GM23248 (cell line): ENCODE data around the gene PTPRD. TPM values are rescaled to one million over a fixed set of nuclear protein-coding genes. Genes with fewer than 3 reads are reported as not detected.

Source experiments
- DNase-seq: peaks from one replicate; pipeline ENCODE4 v3.0.0-alpha.2; 2015
- H2AFZ ChIP-seq: fragments of 200-600 bp; sonication (generic); 2 replicates; pipeline ENCODE4 v1.6.1; 2016; ENCODE audit warnings: antibody characterized with exemption
- H3F3A ChIP-seq: fragments of 200-600 bp; sonication (generic); 2 replicates; pipeline ENCODE4 v1.6.1; 2016; ENCODE audit warnings: mild to moderate bottlenecking, antibody characterized with exemption, mixed run types; ENCODE audit not compliant: insufficient read depth
- H3K27ac ChIP-seq: fragments of 200-600 bp; sonication (generic); 2 replicates; pipeline ENCODE4 v1.5.1; 2016; ENCODE audit warnings: mild to moderate bottlenecking
- H3K27me3 ChIP-seq: fragments of 200-600 bp; sonication (generic); replicated peaks from 2 replicates; pipeline ENCODE4 v1.6.1; 2016; ENCODE audit warnings: mild to moderate bottlenecking; ENCODE audit not compliant: insufficient read depth
- H3K36me3 ChIP-seq: fragments of 200-600 bp; sonication (generic); 2 replicates; pipeline ENCODE4 v1.6.1; 2016; ENCODE audit warnings: low read depth, mild to moderate bottlenecking
- H3K4me1 ChIP-seq: fragments of 200-600 bp; sonication (generic); 2 replicates; pipeline ENCODE4 v1.6.1; 2016; ENCODE audit warnings: mild to moderate bottlenecking; ENCODE audit not compliant: insufficient read depth
- H3K4me2 ChIP-seq: fragments of 200-600 bp; sonication (generic); one replicate; pipeline ENCODE4 v1.6.1; 2016; ENCODE audit warnings: mild to moderate bottlenecking; ENCODE audit not compliant: unreplicated experiment
- H3K4me3 ChIP-seq: fragments of 200-600 bp; sonication (generic); 2 replicates; pipeline ENCODE4 v1.5.1; 2016; ENCODE audit warnings: mild to moderate bottlenecking
- H3K79me2 ChIP-seq: fragments of 200-600 bp; sonication (generic); 2 replicates; pipeline ENCODE4 v1.6.1; 2016; ENCODE audit warnings: mild to moderate bottlenecking; ENCODE audit not compliant: insufficient read depth
- H3K9ac ChIP-seq: fragments of 200-600 bp; sonication (generic); 2 replicates; pipeline ENCODE4 v1.6.1; 2016; ENCODE audit warnings: mild to moderate bottlenecking
- H3K9me2 ChIP-seq: fragments of 200-600 bp; sonication (generic); 2 replicates; pipeline ENCODE4 v1.6.1; 2016; ENCODE audit warnings: mixed run types, mild to moderate bottlenecking, moderate library complexity; ENCODE audit not compliant: insufficient read depth
- H3K9me3 ChIP-seq: fragments of 200-600 bp; sonication (generic); one replicate; pipeline ENCODE4 v1.6.1; 2017; ENCODE audit warnings: low read depth
- H4K20me1 ChIP-seq: fragments of 200-600 bp; sonication (generic); 2 replicates; pipeline ENCODE4 v1.6.0; 2016; ENCODE audit not compliant: insufficient read depth
- EZH2 ChIP-seq: fragments of 200-600 bp; sonication (generic); IDR thresholded peaks from 2 replicates; pipeline ENCODE4 v1.6.1; 2018; ENCODE audit warnings: antibody characterized with exemption, mild to moderate bottlenecking; ENCODE audit not compliant: insufficient read depth, poor library complexity, severe bottlenecking
- EZH2phosphoT487 ChIP-seq: fragments of 200-600 bp; sonication (generic); IDR thresholded peaks from 2 replicates; pipeline ENCODE4 v1.6.1; 2018; ENCODE audit warnings: antibody characterized with exemption, moderate library complexity, mild to moderate bottlenecking, low read depth; ENCODE audit not compliant: insufficient read depth
- WGBS, 2 experiments: methylation state at CpG; one replicate each; pipeline ENCODE4 v1.1.6; 2015 to 2017; ENCODE audit warnings: low lambda C conversion rate in 2 of 2, low coverage in 1 of 2; ENCODE audit errors: missing lambda C conversion rate in 2 of 2; 5-methylcytosine and 5-hydroxymethylcytosine counted together
- in situ Hi-C: fragments of 300-500 bp; cut with MboI; formaldehyde crosslinking; loops from 2 replicates; pipeline ENCODE4 v1.15.0; 2020
- polyA plus RNA-seq: library from polyadenylated mRNA; unstranded; fragments of >200 nt; fragmentation: Nextera tagmentation; extraction: Ambion mirVana; gene quantifications from 2 replicates; pipeline ENCODE4 v1.2.1, GENCODE V29; 2016
- total RNA-seq: library from RNA; depleted of rRNA; stranded (reverse); fragments of >200 nt; shearing (Covaris generic); gene quantifications from 2 replicates; pipeline ENCODE4 v1.2.3, GENCODE V29; 2014

Gene PTPRD
- total and polyA plus RNA-seq, 2 experiments from 2014 or later: 0.05 TPM; not detected in 1

- 3 to 5% methylated on average over 3 of the region's 3 CpGs for WGBS, 2 experiments
- Histone ChIP-seq H3K4me1 (no peaks in the 10 kb centered on the region), H4K20me1 (no peaks in the 10 kb centered on the region), H3K27ac (no peak overlapping the region), H3K9me3 (no peaks in the 10 kb centered on the region), H3K27me3 (no peaks in the 10 kb centered on the region), H3F3A (no peaks in the 10 kb centered on the region), H3K4me3 (no peak overlapping the region), H3K9me2 (no peaks in the 10 kb centered on the region), H2AFZ (no peak overlapping the region), H3K79me2 (no peaks in the 10 kb centered on the region), H3K36me3 (no peaks in the 10 kb centered on the region), H3K9ac (no peak overlapping the region), H3K4me2 (no peak overlapping the region)
- no peak for DNase-seq
- TF ChIP-seq EZH2 (no peak), EZH2phosphoT487 (no peak)
- in situ Hi-C loops: no loop called here
Observed at GRCh38 chr9:8366161-8366926, 2246.5 kb downstream of the PTPRD start.

- H3K9me2 ChIP-seq: no peaks in the 10 kb centered on the region
- no peaks in the 10 kb centered on the region for H3K4me1 ChIP-seq
- no peaks in the 10 kb centered on the region for H3K9me3 ChIP-seq
- no peak for DNase-seq
- no peaks in the 10 kb centered on the region for H3F3A ChIP-seq
- no peak overlapping the region for H3K4me3 ChIP-seq
- no peak overlapping the region for H3K4me2 ChIP-seq
- no peak overlapping the region for H3K9ac ChIP-seq
- 15 to 23% methylated on average over 4 of the region's 4 CpGs for WGBS, 2 experiments
- no peaks in the 10 kb centered on the region for H3K27me3 ChIP-seq
- TF ChIP-seq EZH2phosphoT487 (no peak), EZH2 (no peak)
- no peak overlapping the region for H2AFZ ChIP-seq
- H3K27ac ChIP-seq: no peak overlapping the region
- no peaks in the 10 kb centered on the region for H4K20me1 ChIP-seq
- in situ Hi-C loops: no loop called here
- no peaks in the 10 kb centered on the region for H3K36me3 ChIP-seq
- H3K79me2 ChIP-seq: no peaks in the 10 kb centered on the region
Observed at GRCh38 chr9:8365466-8366160, 2247.2 kb downstream of the PTPRD start.

- Histone ChIP-seq H3K9me3 (no peaks in the 10 kb centered on the region), H4K20me1 (no peaks in the 10 kb centered on the region), H3K4me3 (no peak overlapping the region), H3K9ac (no peak overlapping the region), H3K27me3 (no peaks in the 10 kb centered on the region), H3K4me1 (no peaks in the 10 kb centered on the region), H3K27ac (no peak overlapping the region), H2AFZ (no peak overlapping the region), H3K79me2 (no peaks in the 10 kb centered on the region), H3K9me2 (no peaks in the 10 kb centered on the region), H3K36me3 (no peaks in the 10 kb centered on the region), H3K4me2 (no peak overlapping the region), H3F3A (no peaks in the 10 kb centered on the region)
- no peak for DNase-seq
- 7 to 10% methylated on average over 2 of the region's 2 CpGs for WGBS, 2 experiments
- TF ChIP-seq EZH2 (no peak), EZH2phosphoT487 (no peak)
- in situ Hi-C loops: no loop called here
Observed at GRCh38 chr9:8365029-8365428, 2247.8 kb downstream of the PTPRD start.

- no peak for DNase-seq
- Histone ChIP-seq H3K4me2 (no peak overlapping the region), H3K9me2 (no peaks in the 10 kb centered on the region), H3K9ac (no peak overlapping the region), H3K9me3 (no peaks in the 10 kb centered on the region), H3K4me1 (no peaks in the 10 kb centered on the region), H2AFZ (no peak overlapping the region), H3K4me3 (no peak overlapping the region), H3K79me2 (no peaks in the 10 kb centered on the region), H3K36me3 (no peaks in the 10 kb centered on the region), H3K27me3 (no peaks in the 10 kb centered on the region), H4K20me1 (no peaks in the 10 kb centered on the region), H3K27ac (no peak overlapping the region), H3F3A (no peaks in the 10 kb centered on the region)
- WGBS, 2 experiments: 28 to 29% methylated on average over 11 of the region's 11 CpGs
- no peak for TF ChIP-seq EZH2
- TF ChIP-seq EZH2phosphoT487: no peak
- in situ Hi-C loops: no loop called here
Observed at GRCh38 chr9:8364026-8364752, 2248.6 kb downstream of the PTPRD start.
